ENCODE data around the gene KLHDC8B. TPM values are rescaled to one million over a fixed set of nuclear protein-coding genes. Genes with fewer than 3 reads are reported as not detected.
A peak's percentile ranks its signal among the peaks of the same experiment; 100 is the strongest.

KLHDC8B gene
- total RNA-seq (2021) (13.5 to 21.5 TPM (median 16.1 TPM) in 3 replicates), Bru-seq, nascent RNA (percentile 63 among the genes with signal in this experiment)
- long read RNA-seq, experiment 1, transcript KLHDC8B-201 (6 exons, 1,959 nt): major isoform, 25 of 38 reads
- long read RNA-seq, experiment 1, partial matches to known transcripts: 4 of 38 reads
- long read RNA-seq, experiment 1, other reads (novel, unspliced or antisense): 9 of 38 reads
- long read RNA-seq, experiment 2, transcript KLHDC8B-201 (6 exons, 1,959 nt): major isoform, 6 of 14 reads
- long read RNA-seq, experiment 2, partial matches to known transcripts: 5 of 14 reads
- long read RNA-seq, experiment 2, other reads (novel, unspliced or antisense): 3 of 14 reads
- long read RNA-seq, experiment 3, transcript KLHDC8B-201 (6 exons, 1,959 nt): major isoform, 19 of 25 reads
- long read RNA-seq, experiment 3, partial matches to known transcripts: 1 of 25 reads
- long read RNA-seq, experiment 3, other reads (novel, unspliced or antisense): 5 of 25 reads

DNA sequence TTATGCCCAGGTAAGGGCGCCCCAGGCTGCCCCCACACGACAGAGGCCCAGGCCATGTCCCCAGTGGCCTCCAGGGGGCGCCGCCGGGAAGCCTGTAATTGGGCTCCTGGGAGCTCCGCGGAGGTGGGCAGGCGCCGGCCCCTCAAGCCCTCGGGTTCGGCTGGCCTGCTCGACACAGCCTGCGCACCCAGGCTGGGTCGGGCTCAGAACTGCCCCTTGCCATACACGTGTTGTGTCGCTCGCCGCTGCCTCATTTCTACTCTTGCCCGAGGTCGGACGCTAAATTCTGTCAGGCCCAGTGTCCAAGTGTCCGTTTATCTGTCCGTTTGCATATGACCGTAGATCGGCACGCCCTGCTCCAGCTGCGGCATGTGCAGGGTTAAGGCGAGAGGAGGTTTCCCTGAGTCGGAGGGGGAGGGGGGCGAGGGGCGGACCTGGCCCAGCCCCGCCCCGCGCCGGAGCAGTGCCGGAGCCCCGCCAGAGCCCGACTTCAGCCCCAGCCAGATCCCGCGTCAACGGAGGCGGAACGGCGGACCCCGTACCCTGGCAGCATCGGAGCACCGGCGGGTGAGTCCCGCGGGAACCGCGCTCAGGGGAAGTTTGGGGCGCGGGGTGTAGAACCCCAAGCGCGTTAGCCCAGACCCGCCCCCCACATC, at the start of gene KLHDC8B:
Gene KLHDC8B (plus strand): TSS at position 480 of the 656 bp plus-strand sequence. CDS start 1,172 bp downstream, outside the sequence.
- peaks cover 26% of the 10 kb centered on the region for H3K4me1 Mint-ChIP-seq
- no peak for TF ChIP-seq ZNF425 (CRISPR knock-in tag; conservative IDR thresholded peaks at IDR 0.05)
- no peak for TF ChIP-seq ZNF121 (CRISPR knock-in tag; IDR thresholded peaks at IDR 0.05)
- peak; percentile 34; the same call in 1 of the 2 replicates for TF ChIP-seq SMAD4 (CRISPR knock-in tag; IDR thresholded peaks at IDR 0.05)
- peak; percentile 96 for TF ChIP-seq CTCF (IDR thresholded peaks at IDR 0.05)
- TF ChIP-seq ZNF396 (CRISPR knock-in tag; IDR thresholded peaks at IDR 0.05; ENCODE audit: borderline replicate concordance): no peak
- peak; percentile 38 for TF ChIP-seq GABPB1 (CRISPR knock-in tag; IDR thresholded peaks at IDR 0.05)
- TF ChIP-seq E2F4 (CRISPR knock-in tag; IDR thresholded peaks at IDR 0.05; ENCODE audit: borderline replicate concordance, low read depth): no peak
- TF ChIP-seq HMGXB4 (CRISPR knock-in tag; IDR thresholded peaks at IDR 0.05): peak; percentile 84
- TF ChIP-seq, protein P1, sequence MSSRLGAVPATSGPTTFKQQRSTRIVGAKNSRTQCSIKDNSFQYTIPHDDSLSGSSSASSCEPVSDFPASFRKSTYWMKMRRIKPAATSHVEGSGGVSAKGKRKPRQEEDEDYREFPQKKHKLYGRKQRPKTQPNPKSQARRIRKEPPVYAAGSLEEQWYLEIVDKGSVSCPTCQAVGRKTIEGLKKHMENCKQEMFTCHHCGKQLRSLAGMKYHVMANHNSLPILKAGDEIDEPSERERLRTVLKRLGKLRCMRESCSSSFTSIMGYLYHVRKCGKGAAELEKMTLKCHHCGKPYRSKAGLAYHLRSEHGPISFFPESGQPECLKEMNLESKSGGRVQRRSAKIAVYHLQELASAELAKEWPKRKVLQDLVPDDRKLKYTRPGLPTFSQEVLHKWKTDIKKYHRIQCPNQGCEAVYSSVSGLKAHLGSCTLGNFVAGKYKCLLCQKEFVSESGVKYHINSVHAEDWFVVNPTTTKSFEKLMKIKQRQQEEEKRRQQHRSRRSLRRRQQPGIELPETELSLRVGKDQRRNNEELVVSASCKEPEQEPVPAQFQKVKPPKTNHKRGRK (CRISPR knock-in tag; IDR thresholded peaks at IDR 0.05; ENCODE audit: borderline replicate concordance): no peak
- no peak for TF ChIP-seq PRDM15 (CRISPR knock-in tag; IDR thresholded peaks at IDR 0.05)
- TF ChIP-seq ZBTB43 (CRISPR knock-in tag; IDR thresholded peaks at IDR 0.05): peak; percentile 77
- TF ChIP-seq IRF1 (CRISPR knock-in tag; IDR thresholded peaks at IDR 0.05): 0 out of 2 replicates have a peak, but pooled peaks have one; percentile 56
- no peak for TF ChIP-seq ELF4 (CRISPR knock-in tag; IDR thresholded peaks at IDR 0.05; ENCODE audit: low read depth)
- 0 out of 2 replicates have a peak, but pooled peaks have one; percentile 10 for TF ChIP-seq CREM (CRISPR knock-in tag; IDR thresholded peaks at IDR 0.05)
- no peak for TF ChIP-seq ZBTB21 (CRISPR knock-in tag; IDR thresholded peaks at IDR 0.05; ENCODE audit: borderline replicate concordance)
- no peak; the same call in none of the 2 replicates for TF ChIP-seq MYBL2 (CRISPR knock-in tag; IDR thresholded peaks at IDR 0.05)
- peak; percentile 83 for TF ChIP-seq MAX (CRISPR knock-in tag; IDR thresholded peaks at IDR 0.05)
- TF ChIP-seq SP1 (CRISPR knock-in tag; conservative IDR thresholded peaks at IDR 0.05): peak; percentile 90
- 0 out of 2 replicates have a peak, but pooled peaks have one; percentile 29 for TF ChIP-seq ZNF232 (CRISPR knock-in tag; IDR thresholded peaks at IDR 0.05)

More for the DNA sequence above, at the start of gene KLHDC8B:
- peak; percentile 85 for ATAC-seq
- H3K4me3 Mint-ChIP-seq: peak within 1 kb of the TSS; percentile 82
- POLR2A ChIA-PET: interaction anchor here (0.6 to 1.6 kb wide), 3 partner anchors 38 to 282 kb away, joined by 4 to 6 read pairs (median 4); partner anchors contain the start of gene LAMB2
- H3K27ac Mint-ChIP-seq: peak within 1 kb of the TSS; percentile 64
- H3K36me3 Mint-ChIP-seq: no peaks in the 10 kb centered on the region
- DNase-seq (ENCODE audit: low spot score): peak; percentile 96
- H3K9me3 Mint-ChIP-seq: no peaks in the 10 kb centered on the region
- CTCF ChIA-PET: interaction anchor here (0.6 to 3.0 kb wide), 61 partner anchors 9 to 631 kb away, joined by 3 to 36 read pairs (median 4); partner anchors contain the start of genes AMT, C3orf62, DAG1 and IMPDH2
- peaks cover 20% of the 10 kb centered on the region for H3K27me3 Mint-ChIP-seq (ENCODE audit: low read depth)
